Loucy (cell line): Measurements from ENCODE around the gene NUDT1.

Source experiments
- H2AFZ ChIP-seq: fragments of 200-600 bp; sonication (generic); 2 replicates; pipeline ENCODE4 v1.6.0; 2016; ENCODE audit warnings: antibody characterized with exemption, mild to moderate bottlenecking, low read length, moderate library complexity
- H3F3A ChIP-seq: fragments of 200-600 bp; 2 replicates; pipeline ENCODE4 v1.6.0; 2016; ENCODE audit warnings: antibody characterized with exemption, low read depth, mild to moderate bottlenecking
- H3K27me3 ChIP-seq: fragments of 200-600 bp; sonication (generic); 2 replicates; pipeline ENCODE4 v1.6.1; 2014; ENCODE audit warnings: low read length, mild to moderate bottlenecking; ENCODE audit not compliant: insufficient read depth, poor library complexity, severe bottlenecking
- H3K36me3 ChIP-seq: fragments of 200-600 bp; sonication (generic); 2 replicates; pipeline ENCODE4 v1.6.1; 2016; ENCODE audit warnings: low read length; ENCODE audit not compliant: insufficient read depth
- H3K4me1 ChIP-seq: fragments of 200-600 bp; sonication (generic); 2 replicates; pipeline ENCODE4 v1.5.1; 2014; ENCODE audit warnings: low read length, mild to moderate bottlenecking; ENCODE audit not compliant: insufficient read depth, poor library complexity, severe bottlenecking
- H3K4me2 ChIP-seq: fragments of 200-600 bp; sonication (generic); 2 replicates; pipeline ENCODE4 v1.6.0; 2014; ENCODE audit warnings: antibody characterized with exemption, low read length, low read depth, mild to moderate bottlenecking; ENCODE audit not compliant: poor library complexity, severe bottlenecking
- H3K4me3 ChIP-seq: fragments of 200-600 bp; sonication (generic); 2 replicates; pipeline ENCODE4 v1.5.1; 2014; ENCODE audit warnings: low read length, mild to moderate bottlenecking, mixed read lengths; ENCODE audit not compliant: poor library complexity, severe bottlenecking
- H3K79me2 ChIP-seq: fragments of 200-600 bp; sonication (generic); 2 replicates; pipeline ENCODE4 v1.6.1; 2014; ENCODE audit warnings: low read length; ENCODE audit not compliant: insufficient read depth
- H3K9ac ChIP-seq: fragments of 200-600 bp; sonication (generic); 2 replicates; pipeline ENCODE4 v1.6.0; 2014; ENCODE audit warnings: mild to moderate bottlenecking, low read depth, low read length, moderate library complexity; ENCODE audit not compliant: poor library complexity, severe bottlenecking
- H3K9me2 ChIP-seq: fragments of 200-600 bp; sonication (generic); replicated peaks from 2 replicates; pipeline ENCODE4 v1.6.1; 2016; ENCODE audit warnings: low read depth, low read length, mixed read lengths
- H3K9me3 ChIP-seq: fragments of 200-600 bp; sonication (generic); 2 replicates; pipeline ENCODE4 v1.6.1; 2014; ENCODE audit warnings: mild to moderate bottlenecking, antibody characterized with exemption, low read length, low read depth; ENCODE audit not compliant: insufficient read depth
- H4K20me1 ChIP-seq: fragments of 200-600 bp; sonication (generic); 2 replicates; pipeline ENCODE4 v1.6.0; 2014; ENCODE audit warnings: antibody characterized with exemption, low read length, mild to moderate bottlenecking; ENCODE audit not compliant: insufficient read depth, poor library complexity, severe bottlenecking
- CTCF ChIP-seq: fragments of 200-600 bp; sonication (generic); conservative IDR thresholded peaks from 2 replicates; pipeline ENCODE4 v1.5.1; 2014; ENCODE audit warnings: mild to moderate bottlenecking, antibody characterized with exemption, low read length
- EZH2phosphoT487 ChIP-seq: fragments of 200-600 bp; IDR thresholded peaks from 2 replicates; pipeline ENCODE4 v1.6.1; 2018; ENCODE audit warnings: antibody characterized with exemption, mild to moderate bottlenecking, moderate library complexity, borderline replicate concordance

The NUDT1 gene

GRCh38 chr7:2295936-2296620 is 54.1 kb downstream of the NUDT1 start:
- no peak overlapping the region for H2AFZ ChIP-seq
- peaks cover 6% of the 10 kb centered on the region; the same call in 1 of the 2 replicates for H3K79me2 ChIP-seq
- no peak for TF ChIP-seq EZH2phosphoT487
- no peak for TF ChIP-seq CTCF
- H4K20me1 ChIP-seq = no peaks in the 10 kb centered on the region
- H3K27me3 ChIP-seq = no peaks in the 10 kb centered on the region
- no peaks in the 10 kb centered on the region for H3K9me2 ChIP-seq
- H3K9ac ChIP-seq = no peak overlapping the region
- H3K4me1 ChIP-seq = no peaks in the 10 kb centered on the region
- H3K4me3 ChIP-seq = no peak overlapping the region
- H3K36me3 ChIP-seq = no peaks in the 10 kb centered on the region
- no peaks in the 10 kb centered on the region for H3K9me3 ChIP-seq
- no peak overlapping the region for H3K4me2 ChIP-seq
- no peaks in the 10 kb centered on the region for H3F3A ChIP-seq

- no peak overlapping the region for H3K4me3 ChIP-seq
- H3K9me2 ChIP-seq = no peaks in the 10 kb centered on the region
- peaks cover 6% of the 10 kb centered on the region; the same call in 1 of the 2 replicates for H3K79me2 ChIP-seq
- H2AFZ ChIP-seq = no peak overlapping the region
- no peaks in the 10 kb centered on the region for H4K20me1 ChIP-seq
- no peaks in the 10 kb centered on the region for H3F3A ChIP-seq
- H3K4me2 ChIP-seq = no peak overlapping the region
- H3K36me3 ChIP-seq = no peaks in the 10 kb centered on the region
- no peaks in the 10 kb centered on the region for H3K27me3 ChIP-seq
- no peak overlapping the region for H3K9ac ChIP-seq
- no peaks in the 10 kb centered on the region for H3K4me1 ChIP-seq
- no peaks in the 10 kb centered on the region for H3K9me3 ChIP-seq
- TF ChIP-seq CTCF (no peak), EZH2phosphoT487 (no peak)
Observed at GRCh38 chr7:2296832-2297231, 54.8 kb downstream of the NUDT1 start.

- no peaks in the 10 kb centered on the region for H3F3A ChIP-seq
- H2AFZ ChIP-seq = no peak overlapping the region
- H3K9ac ChIP-seq = no peak overlapping the region
- no peaks in the 10 kb centered on the region for H3K4me1 ChIP-seq
- H3K79me2 ChIP-seq = peaks cover 6% of the 10 kb centered on the region; the same call in 1 of the 2 replicates
- H3K9me3 ChIP-seq = no peaks in the 10 kb centered on the region
- TF ChIP-seq EZH2phosphoT487 (no peak), CTCF (no peak)
- H3K27me3 ChIP-seq = no peaks in the 10 kb centered on the region
- no peak overlapping the region for H3K4me3 ChIP-seq
- no peaks in the 10 kb centered on the region for H4K20me1 ChIP-seq
- H3K4me2 ChIP-seq = no peak overlapping the region
- no peaks in the 10 kb centered on the region for H3K36me3 ChIP-seq
- no peaks in the 10 kb centered on the region for H3K9me2 ChIP-seq
Observed at GRCh38 chr7:2299131-2299829, 57.3 kb downstream of the NUDT1 start.
